Endodermal cell (in vitro differentiated cells): ENCODE results near the gene MRPS33. TPM values are rescaled to one million over a fixed set of nuclear protein-coding genes. Genes with fewer than 3 reads are reported as not detected.
A peak's percentile ranks its signal among the peaks of the same experiment; 100 is the strongest.

Experiments used
- DNase-seq: peaks from one replicate; pipeline ENCODE4 v3.0.0-alpha.2; 2017
- H3K27ac ChIP-seq: 2 replicates; pipeline ENCODE4 v1.5.1; 2013; ENCODE audit warnings: mild to moderate bottlenecking, low read depth, low read length, moderate library complexity
- H3K27me3 ChIP-seq: 2 replicates; pipeline ENCODE4 v1.6.1; 2013; ENCODE audit warnings: mild to moderate bottlenecking, low read length, moderate library complexity; ENCODE audit not compliant: insufficient read depth, control insufficient read depth, poor library complexity, severe bottlenecking
- H3K36me3 ChIP-seq: 2 replicates; pipeline ENCODE4 v1.7.0; 2013; ENCODE audit warnings: mild to moderate bottlenecking, low read length, moderate library complexity; ENCODE audit not compliant: control insufficient read depth, insufficient read depth
- H3K4me1 ChIP-seq: one replicate; pipeline ENCODE4 v1.7.0; 2013; ENCODE audit warnings: low read length; ENCODE audit not compliant: control insufficient read depth, insufficient read depth
- H3K4me3 ChIP-seq: 2 replicates; pipeline ENCODE4 v1.5.1; 2013; ENCODE audit warnings: mild to moderate bottlenecking, low read length, moderate library complexity
- H3K9ac ChIP-seq: 2 replicates; pipeline ENCODE4 v1.6.1; 2013; ENCODE audit warnings: mild to moderate bottlenecking, low read length, moderate library complexity; ENCODE audit not compliant: poor library complexity, severe bottlenecking; ENCODE audit errors: extremely low read depth
- H3K9me3 ChIP-seq: 2 replicates; pipeline ENCODE4 v1.6.1; 2013; ENCODE audit warnings: mild to moderate bottlenecking, low read length, moderate library complexity; ENCODE audit not compliant: control insufficient read depth
- H3K27ac Mint-ChIP-seq: 2 replicates; pipeline ENCODE4 v1.8.0; 2020; ENCODE audit warnings: mixed read lengths
- H3K27me3 Mint-ChIP-seq: 2 replicates; pipeline ENCODE4 v1.8.0; 2021; ENCODE audit warnings: mild to moderate bottlenecking, mixed read lengths; ENCODE audit not compliant: insufficient read depth
- H3K36me3 Mint-ChIP-seq: 2 replicates; pipeline ENCODE4 v1.8.0; 2020; ENCODE audit warnings: low read depth, mixed read lengths
- H3K4me1 Mint-ChIP-seq: 2 replicates; pipeline ENCODE4 v1.8.0; 2020; ENCODE audit warnings: mixed read lengths
- H3K4me3 Mint-ChIP-seq: 2 replicates; pipeline ENCODE4 v1.8.0; 2020; ENCODE audit warnings: mild to moderate bottlenecking, moderate library complexity, mixed read lengths
- H3K9me3 Mint-ChIP-seq: 2 replicates; pipeline ENCODE4 v1.8.0; 2020; ENCODE audit warnings: mild to moderate bottlenecking, mixed read lengths
- WGBS, 2 experiments: methylation state at CpG; one replicate each; pipeline versions ENCODE4 v1.1.5 to v1.1.7; 2013; ENCODE audit warnings: missing lambda C conversion rate in 2 of 2, mixed read lengths in 1 of 2; ENCODE audit not compliant: insufficient coverage in 1 of 2, insufficient read length in 1 of 2; 5-methylcytosine and 5-hydroxymethylcytosine counted together
- total RNA-seq, 2 donors: library from RNA; stranded (reverse); fragmentation: NEBNext Ultra II Directional in 1 of 2; extraction: Animal tissue kit (Norgen Biotek cat#: 25700) in 1 of 2; gene quantifications; 2 replicates in 1 of 2; 3 replicates in 1 of 2; pipeline ENCODE4 v1.2.1, GENCODE V29; 2021
- TF ChIP-seq, protein P1 (sequence below): fragments of 200-600 bp; sonication (generic); conservative IDR thresholded peaks from 2 replicates; pipeline ENCODE4 v1.5.0; 2021; ENCODE audit warnings: antibody characterized with exemption, mild to moderate bottlenecking

The MRPS33 gene
- total RNA-seq, 2 donors from 2014 or later: 57.0 to 60.2 TPM

DNA sequence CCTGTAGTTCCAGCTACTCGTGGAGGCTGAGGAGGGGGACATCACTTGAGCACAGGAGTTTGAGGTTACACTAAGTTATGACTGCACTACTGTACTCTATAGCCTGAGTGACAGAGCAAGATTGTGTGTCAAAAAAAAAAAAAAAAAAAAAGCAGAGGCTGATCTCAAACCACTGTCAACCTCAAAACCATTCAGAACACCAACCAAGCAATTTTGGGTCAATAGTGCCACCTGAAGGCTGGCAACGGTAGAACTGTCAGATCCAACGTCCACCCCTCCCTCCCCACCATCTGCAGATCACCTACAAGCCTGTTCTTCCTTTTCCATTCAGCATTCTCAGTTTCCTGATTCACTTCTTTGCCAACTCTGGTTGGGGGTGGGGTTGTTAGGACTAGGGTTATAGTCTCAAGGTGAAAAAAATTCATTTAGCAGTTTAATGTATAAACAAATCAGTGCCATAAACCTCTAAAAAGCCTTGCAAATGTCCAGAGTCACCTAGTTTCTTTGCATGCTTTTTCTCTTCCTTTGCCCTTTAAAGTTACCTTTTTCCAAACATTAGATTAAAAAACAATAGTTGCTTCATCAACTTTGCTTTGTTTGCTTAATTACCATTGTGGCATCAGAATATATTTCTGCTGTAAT, 2.6 kb downstream of the MRPS33 start:
- Mint-ChIP-seq H3K4me3 (no peak overlapping the region), H3K4me1 (peaks cover 8% of the 10 kb centered on the region), H3K27me3 (no peaks in the 10 kb centered on the region), H3K9me3 (no peaks in the 10 kb centered on the region), H3K27ac (no peak overlapping the region), H3K36me3 (peaks cover 18% of the 10 kb centered on the region)
- Histone ChIP-seq H3K9ac (no peak overlapping the region), H3K36me3 (peaks cover 22% of the 10 kb centered on the region), H3K4me3 (no peak overlapping the region), H3K27ac (no peak overlapping the region), H3K9me3 (peaks cover 9% of the 10 kb centered on the region), H3K27me3 (no peaks in the 10 kb centered on the region), H3K4me1 (no peaks in the 10 kb centered on the region)
- TF ChIP-seq, protein P1, sequence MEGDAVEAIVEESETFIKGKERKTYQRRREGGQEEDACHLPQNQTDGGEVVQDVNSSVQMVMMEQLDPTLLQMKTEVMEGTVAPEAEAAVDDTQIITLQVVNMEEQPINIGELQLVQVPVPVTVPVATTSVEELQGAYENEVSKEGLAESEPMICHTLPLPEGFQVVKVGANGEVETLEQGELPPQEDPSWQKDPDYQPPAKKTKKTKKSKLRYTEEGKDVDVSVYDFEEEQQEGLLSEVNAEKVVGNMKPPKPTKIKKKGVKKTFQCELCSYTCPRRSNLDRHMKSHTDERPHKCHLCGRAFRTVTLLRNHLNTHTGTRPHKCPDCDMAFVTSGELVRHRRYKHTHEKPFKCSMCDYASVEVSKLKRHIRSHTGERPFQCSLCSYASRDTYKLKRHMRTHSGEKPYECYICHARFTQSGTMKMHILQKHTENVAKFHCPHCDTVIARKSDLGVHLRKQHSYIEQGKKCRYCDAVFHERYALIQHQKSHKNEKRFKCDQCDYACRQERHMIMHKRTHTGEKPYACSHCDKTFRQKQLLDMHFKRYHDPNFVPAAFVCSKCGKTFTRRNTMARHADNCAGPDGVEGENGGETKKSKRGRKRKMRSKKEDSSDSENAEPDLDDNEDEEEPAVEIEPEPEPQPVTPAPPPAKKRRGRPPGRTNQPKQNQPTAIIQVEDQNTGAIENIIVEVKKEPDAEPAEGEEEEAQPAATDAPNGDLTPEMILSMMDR: peak; percentile 80
- peak; percentile 91 for DNase-seq
- 38 to 88% methylated on average over 1 to 3 of the region's 3 CpGs for WGBS, 2 experiments

DNA sequence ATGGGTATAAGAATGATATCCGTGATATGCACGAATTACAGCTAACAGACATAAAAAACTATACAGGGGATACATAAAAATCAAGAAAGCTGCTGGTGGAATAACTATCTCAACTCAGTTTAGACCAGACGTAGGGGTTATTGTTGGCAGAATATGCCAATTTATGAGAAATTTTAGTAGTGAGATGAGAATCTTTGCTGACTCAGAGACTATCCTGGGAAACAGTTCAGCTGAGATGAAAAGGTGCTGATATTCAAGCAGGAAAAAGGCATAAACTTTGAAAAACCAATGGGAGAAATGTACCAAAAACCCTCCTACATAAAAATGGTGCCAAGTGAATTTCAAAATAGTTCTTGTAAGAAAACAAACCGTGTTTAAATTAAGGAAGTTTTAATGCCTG, 3.3 kb downstream of the MRPS33 start:
- TF ChIP-seq, protein P1: no peak
- H3K27me3 Mint-ChIP-seq: no peaks in the 10 kb centered on the region
- Histone ChIP-seq H3K4me3 (no peak overlapping the region), H3K9me3 (peaks cover 4% of the 10 kb centered on the region), H3K27me3 (no peaks in the 10 kb centered on the region), H3K9ac (no peak overlapping the region), H3K4me1 (no peaks in the 10 kb centered on the region), H3K27ac (no peak overlapping the region), H3K36me3 (peaks cover 27% of the 10 kb centered on the region)
- no peak overlapping the region for H3K27ac Mint-ChIP-seq
- peaks cover 18% of the 10 kb centered on the region for H3K36me3 Mint-ChIP-seq
- no peak for DNase-seq
- WGBS, 2 experiments: 86 to 87% methylated on average over 4 of the region's 4 CpGs
- H3K9me3 Mint-ChIP-seq: no peaks in the 10 kb centered on the region
- peaks cover 8% of the 10 kb centered on the region for H3K4me1 Mint-ChIP-seq
- no peak overlapping the region for H3K4me3 Mint-ChIP-seq

GRCh38 chr7:141003172-141004065, 11.3 kb downstream of the MRPS33 start:
- H3K27ac ChIP-seq: no peak overlapping the region
- Mint-ChIP-seq H3K36me3 (peaks cover 12% of the 10 kb centered on the region), H3K4me1 (no peaks in the 10 kb centered on the region), H3K4me3 (no peak overlapping the region), H3K9me3 (no peaks in the 10 kb centered on the region), H3K27me3 (no peaks in the 10 kb centered on the region), H3K27ac (no peak overlapping the region)
- no peaks in the 10 kb centered on the region for H3K4me1 ChIP-seq
- H3K9me3 ChIP-seq: no peaks in the 10 kb centered on the region
- TF ChIP-seq, protein P1: no peak
- no peak for DNase-seq
- H3K27me3 ChIP-seq: no peaks in the 10 kb centered on the region
- peaks cover 19% of the 10 kb centered on the region for H3K36me3 ChIP-seq
- H3K9ac ChIP-seq: no peak overlapping the region
- H3K4me3 ChIP-seq: no peak overlapping the region
- WGBS, 2 experiments: 88 to 90% methylated on average over 6 to 8 of the region's 8 CpGs
